GM23338 (cell line): ENCODE results near the gene AGAP1. TPM values are rescaled to one million over a fixed set of nuclear protein-coding genes. Genes with fewer than 3 reads are reported as not detected.

Source experiments
- ATAC-seq: fragments of 200-7000 bp; cut with Tn5 transposase; 3 replicates; pipeline ENCODE4 v1.9.1; 2020
- DNase-seq: peaks from one replicate; pipeline ENCODE4 v3.0.0-alpha.2; 2015; ENCODE audit warnings: low spot score
- H2AFZ ChIP-seq: fragments of 200-600 bp; sonication (generic); 2 replicates; pipeline ENCODE4 v1.8.0; 2016; ENCODE audit warnings: antibody characterized with exemption, mild to moderate bottlenecking, moderate library complexity
- H3F3A ChIP-seq: fragments of 200-600 bp; sonication (generic); replicated peaks from 2 replicates; pipeline ENCODE4 v1.8.0; 2017; ENCODE audit warnings: antibody characterized with exemption, mixed run types, low read depth
- H3K27ac ChIP-seq: fragments of 200-600 bp; sonication (generic); 2 replicates; pipeline ENCODE4 v1.6.1; 2016; ENCODE audit warnings: low read depth
- H3K27me3 ChIP-seq: fragments of 200-600 bp; sonication (generic); 2 replicates; pipeline ENCODE4 v1.8.0; 2016; ENCODE audit warnings: mild to moderate bottlenecking, mixed run types, moderate library complexity; ENCODE audit not compliant: insufficient read depth
- H3K36me3 ChIP-seq: fragments of 200-600 bp; sonication (generic); 2 replicates; pipeline ENCODE4 v1.8.0; 2016; ENCODE audit warnings: mild to moderate bottlenecking; ENCODE audit not compliant: insufficient read depth
- H3K4me1 ChIP-seq: fragments of 200-600 bp; sonication (generic); 2 replicates; pipeline ENCODE4 v1.8.0; 2016; ENCODE audit warnings: mild to moderate bottlenecking, moderate library complexity; ENCODE audit not compliant: insufficient read depth
- H3K4me2 ChIP-seq: fragments of 200-600 bp; sonication (generic); 2 replicates; pipeline ENCODE4 v1.7.1; 2017; ENCODE audit warnings: mixed run types
- H3K4me3 ChIP-seq: fragments of 200-600 bp; sonication (generic); 2 replicates; pipeline ENCODE4 v1.6.1; 2016; ENCODE audit warnings: mixed run types
- H3K79me2 ChIP-seq: fragments of 200-600 bp; sonication (generic); replicated peaks from 2 replicates; pipeline ENCODE4 v1.8.0; 2017; ENCODE audit warnings: mild to moderate bottlenecking; ENCODE audit not compliant: insufficient read depth
- H3K9me2 ChIP-seq: fragments of 200-600 bp; sonication (generic); 2 replicates; pipeline ENCODE4 v1.8.0; 2017; ENCODE audit not compliant: insufficient read depth
- H4K20me1 ChIP-seq: fragments of 200-600 bp; sonication (generic); replicated peaks from 2 replicates; pipeline ENCODE4 v1.8.0; 2017; ENCODE audit warnings: mild to moderate bottlenecking; ENCODE audit not compliant: insufficient read depth
- H3K27ac Mint-ChIP-seq: 2 replicates; pipeline ENCODE4 v1.8.0; 2020; ENCODE audit warnings: inconsistent platforms, mild to moderate bottlenecking, moderate library complexity, mixed read lengths
- H3K27me3 Mint-ChIP-seq: 3 replicates; pipeline ENCODE4 v1.8.0; 2022; ENCODE audit warnings: low read depth, mild to moderate bottlenecking, moderate library complexity, mixed read lengths, inconsistent platforms; ENCODE audit not compliant: insufficient read depth, poor library complexity
- H3K36me3 Mint-ChIP-seq: 3 replicates; pipeline ENCODE4 v1.8.0; 2021; ENCODE audit warnings: low read depth, mild to moderate bottlenecking, inconsistent platforms, moderate library complexity, mixed read lengths
- H3K4me1 Mint-ChIP-seq: 3 replicates; pipeline ENCODE4 v1.8.0; 2020; ENCODE audit warnings: mild to moderate bottlenecking, inconsistent platforms, mixed read lengths
- H3K4me3 Mint-ChIP-seq: 3 replicates; pipeline ENCODE4 v1.8.0; 2021; ENCODE audit warnings: moderate library complexity, mild to moderate bottlenecking, inconsistent platforms, mixed read lengths
- H3K9me3 Mint-ChIP-seq: 3 replicates; pipeline ENCODE4 v1.8.0; 2020; ENCODE audit warnings: moderate library complexity, mild to moderate bottlenecking, inconsistent platforms, mixed read lengths
- CREB1 ChIP-seq: fragments of 250-450 bp; sonication (Bioruptor Pico); IDR thresholded peaks from 2 replicates; pipeline ENCODE4 v1.5.0; 2020; ENCODE audit warnings: low read depth, mild to moderate bottlenecking, moderate library complexity
- NANOG ChIP-seq: IDR thresholded peaks from 2 replicates; pipeline ENCODE4 v1.6.1; 2016; ENCODE audit warnings: antibody characterized with exemption, borderline replicate concordance
- POLR2AphosphoS5 ChIP-seq: IDR thresholded peaks from 2 replicates; pipeline ENCODE4 v1.6.1; 2016; ENCODE audit warnings: antibody characterized with exemption, low read depth
- STAT1 ChIP-seq: IDR thresholded peaks from one replicate; pipeline ENCODE4 v1.6.1; 2016; ENCODE audit warnings: antibody characterized with exemption; ENCODE audit not compliant: unreplicated experiment
- polyA plus RNA-seq: library from polyadenylated mRNA; unstranded; fragments of >200 nt; fragmentation: Nextera tagmentation; extraction: Ambion mirVana; gene quantifications from 2 replicates; pipeline ENCODE4 v1.2.1, GENCODE V29; 2016
- total RNA-seq: library from RNA; depleted of rRNA; stranded (reverse); fragments of >200 nt; shearing (Covaris generic); gene quantifications from 2 replicates; pipeline ENCODE4 v1.2.3, GENCODE V29; 2014
- TF ChIP-seq, protein P1 (sequence below), 2 experiments: fragments of 200-600 bp in 1 of 2; sonication (generic) in 1 of 2; conservative IDR thresholded peaks; 2 replicates each; pipeline versions ENCODE4 v1.5.1 to v1.6.1; 2016 to 2017; ENCODE audit warnings: antibody characterized with exemption in 2 of 2, low read depth in 2 of 2, mild to moderate bottlenecking in 2 of 2, moderate library complexity in 1 of 2

AGAP1 gene
- total and polyA plus RNA-seq, 2 experiments from 2014 or later, result 13.3 to 27.9 TPM

- no peak overlapping the region for H3K4me3 ChIP-seq
- H3K36me3 Mint-ChIP-seq, result peaks cover 10% of the 10 kb centered on the region
- no peaks in the 10 kb centered on the region for H3K27me3 ChIP-seq
- no peaks in the 10 kb centered on the region for H3K79me2 ChIP-seq
- DNase-seq, result no peak
- ATAC-seq, result no peak
- no peaks in the 10 kb centered on the region; the same call in 1 of the 2 replicates for H3K9me2 ChIP-seq
- peaks cover 9% of the 10 kb centered on the region; the same call in 2 of the 3 replicates for H3K4me1 Mint-ChIP-seq
- no peak for TF ChIP-seq POLR2AphosphoS5
- TF ChIP-seq, protein P1, sequence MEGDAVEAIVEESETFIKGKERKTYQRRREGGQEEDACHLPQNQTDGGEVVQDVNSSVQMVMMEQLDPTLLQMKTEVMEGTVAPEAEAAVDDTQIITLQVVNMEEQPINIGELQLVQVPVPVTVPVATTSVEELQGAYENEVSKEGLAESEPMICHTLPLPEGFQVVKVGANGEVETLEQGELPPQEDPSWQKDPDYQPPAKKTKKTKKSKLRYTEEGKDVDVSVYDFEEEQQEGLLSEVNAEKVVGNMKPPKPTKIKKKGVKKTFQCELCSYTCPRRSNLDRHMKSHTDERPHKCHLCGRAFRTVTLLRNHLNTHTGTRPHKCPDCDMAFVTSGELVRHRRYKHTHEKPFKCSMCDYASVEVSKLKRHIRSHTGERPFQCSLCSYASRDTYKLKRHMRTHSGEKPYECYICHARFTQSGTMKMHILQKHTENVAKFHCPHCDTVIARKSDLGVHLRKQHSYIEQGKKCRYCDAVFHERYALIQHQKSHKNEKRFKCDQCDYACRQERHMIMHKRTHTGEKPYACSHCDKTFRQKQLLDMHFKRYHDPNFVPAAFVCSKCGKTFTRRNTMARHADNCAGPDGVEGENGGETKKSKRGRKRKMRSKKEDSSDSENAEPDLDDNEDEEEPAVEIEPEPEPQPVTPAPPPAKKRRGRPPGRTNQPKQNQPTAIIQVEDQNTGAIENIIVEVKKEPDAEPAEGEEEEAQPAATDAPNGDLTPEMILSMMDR (conservative IDR thresholded peaks at IDR 0.05; ENCODE audit: low read depth in 2 of 2), result no peak
- no peak overlapping the region for H3K27ac Mint-ChIP-seq
- H3K9me3 Mint-ChIP-seq, result no peaks in the 10 kb centered on the region; the same call in 2 of the 3 replicates
- H3K4me2 ChIP-seq, result no peak overlapping the region
- H3K4me3 Mint-ChIP-seq, result no peak overlapping the region
- H2AFZ ChIP-seq, result no peak overlapping the region
- no peaks in the 10 kb centered on the region for H3F3A ChIP-seq
- H3K27ac ChIP-seq, result no peak overlapping the region
- H3K4me1 ChIP-seq, result no peaks in the 10 kb centered on the region
- peaks cover 8% of the 10 kb centered on the region; the same call in 1 of the 2 replicates for H4K20me1 ChIP-seq
- no peaks in the 10 kb centered on the region; the same call in 1 of the 2 replicates for H3K36me3 ChIP-seq
- peaks cover 12% of the 10 kb centered on the region for H3K27me3 Mint-ChIP-seq
Observed at GRCh38 chr2:235978022-235978421, 484.2 kb downstream of the AGAP1 start.

DNA sequence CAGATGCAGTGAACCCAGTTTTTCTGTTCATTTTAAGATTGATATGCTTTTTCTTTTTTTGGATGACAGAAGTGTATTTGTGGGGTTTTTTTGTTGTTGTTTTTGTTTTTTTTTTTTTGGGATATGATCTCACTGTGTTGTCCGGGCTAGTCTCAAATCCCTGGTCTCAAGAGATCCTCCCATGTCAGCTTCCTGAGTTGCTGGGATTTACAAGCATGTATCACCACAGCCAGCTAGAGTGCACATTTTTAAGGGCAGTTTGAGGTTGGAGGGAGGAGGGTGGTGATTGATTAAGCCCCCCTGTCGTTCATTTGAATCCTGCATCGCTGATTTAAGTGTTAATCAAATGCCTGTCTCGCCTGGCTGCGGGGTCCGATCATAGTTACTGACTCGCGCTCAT is 485.2 kb downstream of the AGAP1 start:
- H3K27ac ChIP-seq, result no peak overlapping the region
- H3F3A ChIP-seq, result no peaks in the 10 kb centered on the region
- no peaks in the 10 kb centered on the region; the same call in 1 of the 2 replicates for H3K9me2 ChIP-seq
- Mint-ChIP-seq H3K4me3 (no peak overlapping the region), H3K36me3 (peaks cover 13% of the 10 kb centered on the region), H3K27me3 (peaks cover 13% of the 10 kb centered on the region), H3K27ac (no peak overlapping the region), H3K4me1 (peaks cover 11% of the 10 kb centered on the region), H3K9me3 (no peaks in the 10 kb centered on the region; the same call in 2 of the 3 replicates)
- H4K20me1 ChIP-seq, result 0 out of 2 replicates have a peak, but pooled peaks cover 8% of the 10 kb centered on the region
- no peaks in the 10 kb centered on the region for H3K79me2 ChIP-seq
- H3K36me3 ChIP-seq, result no peaks in the 10 kb centered on the region; the same call in 1 of the 2 replicates
- TF ChIP-seq, protein P1 (conservative IDR thresholded peaks at IDR 0.05; ENCODE audit: low read depth in 2 of 2), result no peak
- TF ChIP-seq CREB1 (CRISPR knock-in tag) (no peak), STAT1 (no peak), NANOG (no peak)
- ATAC-seq, result no peak
- H3K4me2 ChIP-seq, result no peak overlapping the region
- no peaks in the 10 kb centered on the region for H3K27me3 ChIP-seq
- H3K4me1 ChIP-seq, result no peaks in the 10 kb centered on the region
- H3K4me3 ChIP-seq, result no peak overlapping the region
- no peak for DNase-seq
- H2AFZ ChIP-seq, result no peak overlapping the region
